Keratinocyte (primary cell): ENCODE measurements around the gene EPHB2.

Source experiments
- CTCF ChIP-seq, 3 experiments: IDR thresholded peaks in 1 of 3; conservative IDR thresholded peaks in 1 of 3; optimal IDR thresholded peaks in 1 of 3; 2 replicates in 2 of 3; 3 replicates in 1 of 3; pipeline versions ENCODE3 to v1.5.1; 2011; ENCODE audit warnings: low read length in 3 of 3, mild to moderate bottlenecking in 3 of 3, moderate library complexity in 2 of 3, control low read depth in 1 of 3, inconsistent platforms in 1 of 3; ENCODE audit not compliant: insufficient read depth in 2 of 3; ENCODE audit errors: extremely low read depth in 1 of 3
- EZH2 ChIP-seq: IDR thresholded peaks from one replicate; pipeline ENCODE4 v1.6.1; 2012; ENCODE audit warnings: inconsistent platforms, mild to moderate bottlenecking, low read length, moderate library complexity

GRCh38 chr1:22702296-22703085 is 8.1 kb upstream of the EPHB2 start:
- no peak for TF ChIP-seq CTCF (optimal IDR thresholded peaks at IDR 0.05 in 1 of 3, IDR thresholded peaks at IDR 0.05 in 1 of 3, conservative IDR thresholded peaks at IDR 0.05 in 1 of 3; ENCODE audit: extremely low read depth in 1 of 3, insufficient read depth in 2 of 3, low read length in 3 of 3)
- TF ChIP-seq EZH2: no peak
